Ovary (tissue), 9 donors: ENCODE data around the gene DAGLA. TPM values are rescaled to one million over a fixed set of nuclear protein-coding genes. Genes with fewer than 3 reads are reported as not detected.

ENCODE experiments used
- DNase-seq, 5 donors: peaks; one replicate each; pipeline ENCODE4 v3.0.0-alpha.2; 2019 to 2020
- H3K27ac ChIP-seq, 2 donors: fragments of 200-600 bp; one replicate each; pipeline versions ENCODE4 v1.5.1 to v1.8.0; 2019 to 2022
- H3K27me3 ChIP-seq: fragments of 200-600 bp; one replicate; pipeline ENCODE4 v1.8.0; 2022
- H3K36me3 ChIP-seq: fragments of 200-600 bp; sonication (generic); one replicate; pipeline ENCODE4 v1.5.1; 2019
- H3K4me1 ChIP-seq: one replicate; pipeline ENCODE4 v1.8.1; 2013; ENCODE audit warnings: mild to moderate bottlenecking, moderate library complexity; ENCODE audit not compliant: insufficient read depth
- H3K4me3 ChIP-seq: fragments of 200-600 bp; sonication (generic); one replicate; pipeline ENCODE4 v1.5.1; 2017
- H3K9me3 ChIP-seq, 2 donors: fragments of 200-600 bp in 1 of 2; sonication (generic) in 1 of 2; one replicate each; pipeline versions ENCODE4 v1.5.1 to v1.8.1; 2013 to 2019; ENCODE audit warnings: mild to moderate bottlenecking in 1 of 2, moderate library complexity in 1 of 2
- EP300 ChIP-seq: sonication (generic); formaldehyde crosslinking; IDR thresholded peaks from one replicate; pipeline ENCODE4 v1.6.1; 2017; ENCODE audit warnings: antibody characterized with exemption
- POLR2A ChIP-seq: fragments of 450-650 bp; IDR thresholded peaks from one replicate; pipeline ENCODE4 v1.6.1; 2017; ENCODE audit warnings: antibody characterized with exemption, mild to moderate bottlenecking, moderate library complexity
- WGBS, 3 donors: extraction: QIAGEN DNeasy Blood & Tissue Kit in 1 of 3; methylation state at CpG; one replicate each; pipeline versions ENCODE4 v1.1.5 to v1.1.7; 2013 to 2017; 5-methylcytosine and 5-hydroxymethylcytosine counted together
- intact Hi-C, 4 donors: fragments of 100-400 bp; cut with DNase I; formaldehyde crosslinking; loops; one replicate each; pipeline versions ENCODE4 v1.11.0 to v1.15.1; 2022 to 2023
- polyA plus RNA-seq, 2 donors: library from polyadenylated mRNA; stranded (reverse); fragments of 200-250 nt in 1 of 2; fragments of 350-450 nt in 1 of 2; fragmentation: Illumina TruSeq in 1 of 2; extraction: RNeasy Lipid Tissue Mini Kit (QIAGEN cat#74804) in 1 of 2; gene quantifications; one replicate each; pipeline ENCODE4 v1.2.3, GENCODE V29; 2013 to 2014
- total RNA-seq, 7 donors: library from RNA; depleted of rRNA in 2 of 7; stranded (reverse); fragments of >200 nt in 2 of 7; fragmentation: NEBNext Ultra II Directional in 3 of 7; extraction: Animal tissue kit (Norgen Biotek cat#: 25700) in 3 of 7; gene quantifications; one replicate each; pipeline versions ENCODE4 v1.1.0 to v1.2.4, GENCODE V29; 2016 to 2023
- TF ChIP-seq, protein P1 (sequence below), 3 donors: fragments of 450-650 bp in 2 of 3; fragments of 200-600 bp in 1 of 3; IDR thresholded peaks; one replicate each; pipeline versions ENCODE4 v1.5.1 to v1.8.0; 2016 to 2022; ENCODE audit warnings: antibody characterized with exemption in 3 of 3, mild to moderate bottlenecking in 1 of 3
- donor health status: DM: no; HTN: no; CAD: no; lungs with moderate emphysema.
- donor health status: DM: no; HTN: no; CAD: no.
- donor health status: Bipolar disorder and iron deficiency.
- donor health status: DM: yes; HTN: yes; CAD: no.
- donor health status: DM: no; HTN: no; CAD: no.
- donor health status: DM: yes; HTN: yes; CAD: no.

The DAGLA gene
- total and polyA plus RNA-seq, 9 donors = 0.40 to 4.4 (median 1.5) TPM

DNA sequence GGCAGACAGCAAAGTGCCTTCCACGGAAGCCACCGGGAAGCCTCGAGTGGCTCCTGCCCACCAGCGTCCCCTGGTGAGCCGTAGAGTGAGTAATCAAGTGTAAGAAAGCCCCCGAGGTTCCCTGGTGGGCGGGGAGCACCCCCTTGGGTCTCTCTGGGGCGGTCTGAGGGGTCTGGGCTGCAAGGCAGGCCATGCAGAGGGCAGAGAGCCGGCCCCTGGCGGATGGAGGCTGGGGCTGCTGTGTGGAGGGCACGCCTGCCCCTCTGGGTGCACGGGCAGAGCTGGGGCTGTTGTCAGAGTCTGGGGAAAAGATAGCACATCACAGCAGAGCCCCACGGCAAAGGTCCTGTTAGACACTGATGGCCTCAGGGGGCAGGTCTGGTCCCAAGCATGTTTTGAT, 46.6 kb downstream of the DAGLA start:
- no peak overlapping the region for H3K4me3 ChIP-seq
- TF ChIP-seq EP300 (no peak), POLR2A (no peak)
- TF ChIP-seq, protein P1, sequence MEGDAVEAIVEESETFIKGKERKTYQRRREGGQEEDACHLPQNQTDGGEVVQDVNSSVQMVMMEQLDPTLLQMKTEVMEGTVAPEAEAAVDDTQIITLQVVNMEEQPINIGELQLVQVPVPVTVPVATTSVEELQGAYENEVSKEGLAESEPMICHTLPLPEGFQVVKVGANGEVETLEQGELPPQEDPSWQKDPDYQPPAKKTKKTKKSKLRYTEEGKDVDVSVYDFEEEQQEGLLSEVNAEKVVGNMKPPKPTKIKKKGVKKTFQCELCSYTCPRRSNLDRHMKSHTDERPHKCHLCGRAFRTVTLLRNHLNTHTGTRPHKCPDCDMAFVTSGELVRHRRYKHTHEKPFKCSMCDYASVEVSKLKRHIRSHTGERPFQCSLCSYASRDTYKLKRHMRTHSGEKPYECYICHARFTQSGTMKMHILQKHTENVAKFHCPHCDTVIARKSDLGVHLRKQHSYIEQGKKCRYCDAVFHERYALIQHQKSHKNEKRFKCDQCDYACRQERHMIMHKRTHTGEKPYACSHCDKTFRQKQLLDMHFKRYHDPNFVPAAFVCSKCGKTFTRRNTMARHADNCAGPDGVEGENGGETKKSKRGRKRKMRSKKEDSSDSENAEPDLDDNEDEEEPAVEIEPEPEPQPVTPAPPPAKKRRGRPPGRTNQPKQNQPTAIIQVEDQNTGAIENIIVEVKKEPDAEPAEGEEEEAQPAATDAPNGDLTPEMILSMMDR (IDR thresholded peaks at IDR 0.05) = no peak
- no peaks in the 10 kb centered on the region for H3K27me3 ChIP-seq
- H3K4me1 ChIP-seq = peaks cover 12% of the 10 kb centered on the region
- H3K36me3 ChIP-seq = no peaks in the 10 kb centered on the region
- H3K9me3 ChIP-seq = no peaks in the 10 kb centered on the region
- peak overlapping the region; percentile 41 to 43 for H3K27ac ChIP-seq
- 85 to 92% (median 86%) methylated on average over 13 of the region's 13 CpGs for WGBS, 3 donors
- no peak for DNase-seq
- intact Hi-C loops = loop anchor here in 1 of 4 donors (1.0 kb wide), 1 partner anchor 31 kb away; no protein-coding TSS in a partner anchor

DNA sequence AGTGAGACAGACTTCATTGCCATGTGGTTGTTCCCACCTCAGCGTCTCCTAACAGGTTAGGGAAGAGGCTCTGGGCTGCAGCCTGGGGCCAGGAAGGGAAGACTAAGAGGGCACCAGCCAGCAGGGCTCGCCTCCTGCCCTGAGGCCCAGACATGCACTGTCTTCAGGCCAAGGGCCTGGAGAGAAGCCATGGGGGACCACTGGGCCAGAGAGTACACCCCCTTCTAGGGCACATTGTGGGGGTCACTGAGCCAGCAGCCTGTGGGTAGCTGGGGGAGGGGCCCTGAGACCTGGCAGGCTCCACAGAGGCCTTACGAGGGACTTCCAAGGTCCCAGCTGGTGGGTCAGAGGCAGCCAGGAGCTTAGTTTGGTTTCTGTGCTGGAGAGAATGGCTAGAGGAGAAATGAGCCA, 47.2 kb downstream of the DAGLA start:
- H3K4me3 ChIP-seq = no peak overlapping the region
- TF ChIP-seq EP300 (no peak), POLR2A (no peak)
- TF ChIP-seq, protein P1 (IDR thresholded peaks at IDR 0.05) = no peak
- 61 to 83% (median 65%) methylated on average over 3 of the region's 3 CpGs for WGBS, 3 donors
- intact Hi-C loops = loop anchor here in 1 of 4 donors (1.0 kb wide), 1 partner anchor 32 kb away; no protein-coding TSS in a partner anchor
- H3K36me3 ChIP-seq = no peaks in the 10 kb centered on the region
- peak in 2 of 5 donors; percentile 49 to 70 for DNase-seq
- H3K9me3 ChIP-seq = no peaks in the 10 kb centered on the region
- peak overlapping the region in 1 of 2 donors; percentile 26 for H3K27ac ChIP-seq
- H3K4me1 ChIP-seq = peaks cover 12% of the 10 kb centered on the region
- no peaks in the 10 kb centered on the region for H3K27me3 ChIP-seq

DNA sequence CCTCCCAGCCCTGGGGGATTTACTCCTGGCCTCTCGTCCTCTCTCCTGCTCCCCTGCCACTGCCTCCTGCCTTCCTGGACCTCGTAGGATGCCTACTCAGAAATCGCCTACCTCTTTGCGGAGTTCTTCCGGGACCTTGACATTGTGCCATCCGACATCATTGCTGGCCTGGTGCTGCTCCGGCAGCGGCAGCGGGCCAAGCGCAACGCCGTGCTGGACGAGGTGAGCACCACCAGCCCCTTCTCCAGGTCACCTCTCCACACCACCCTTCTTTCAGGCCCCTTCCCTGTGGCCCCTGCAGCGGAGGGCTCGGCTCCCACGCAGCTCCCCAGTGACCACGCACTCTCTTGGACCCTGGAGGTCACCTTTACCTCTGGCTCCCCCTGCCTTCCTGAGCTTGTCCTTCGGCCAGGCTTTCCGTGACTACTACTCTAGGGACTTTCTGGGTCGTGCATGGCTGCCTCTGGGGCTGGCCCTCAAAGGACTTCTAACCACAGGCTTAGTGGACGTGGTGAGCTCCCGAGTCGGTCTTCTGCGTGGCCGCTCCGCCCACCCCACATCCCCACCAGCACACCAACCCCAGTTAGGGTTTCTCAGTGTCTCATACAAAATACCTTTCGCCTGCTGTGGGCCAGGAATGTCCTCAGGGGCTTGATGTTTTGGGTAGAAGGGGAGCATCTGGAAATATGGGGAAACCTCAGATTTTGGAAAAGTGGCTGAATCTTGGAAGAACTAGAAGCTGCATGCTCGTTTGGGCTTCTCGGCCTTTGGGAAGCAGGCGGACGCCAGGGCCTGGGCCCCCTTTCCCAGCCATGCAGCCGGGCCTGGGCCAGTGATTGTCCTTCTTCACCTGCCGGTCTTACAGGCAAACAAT, 48.1 kb downstream of the DAGLA start:
- DNase-seq = no peak
- intact Hi-C loops = no loop called here
- Histone ChIP-seq H3K4me3 (no peak overlapping the region), H3K27ac (peak overlapping the region in 1 of 2 donors; percentile 26), H3K9me3 (no peaks in the 10 kb centered on the region), H3K27me3 (no peaks in the 10 kb centered on the region), H3K4me1 (peaks cover 12% of the 10 kb centered on the region), H3K36me3 (no peaks in the 10 kb centered on the region)
- TF ChIP-seq EP300 = no peak
- TF ChIP-seq, protein P1 (IDR thresholded peaks at IDR 0.05) = no peak
- no peak for TF ChIP-seq POLR2A
- WGBS, 3 donors = 90 to 94% (median 91%) methylated on average over 33 of the region's 33 CpGs

DNA sequence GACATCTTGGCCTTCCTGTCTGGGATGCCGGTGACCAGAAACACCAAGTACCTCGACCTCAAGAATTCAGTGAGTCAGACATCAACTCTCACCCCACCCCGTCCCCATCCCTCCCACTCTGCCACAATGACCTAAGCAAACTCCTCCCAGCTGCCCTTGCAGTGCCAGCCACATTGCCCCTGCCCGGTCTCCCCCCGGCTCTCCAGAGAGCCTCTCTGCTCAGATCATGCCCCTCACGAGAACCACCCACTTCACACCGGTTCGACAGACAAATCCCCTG, 48.7 kb downstream of the DAGLA start:
- peaks cover 12% of the 10 kb centered on the region for H3K4me1 ChIP-seq
- 88 to 91% (median 88%) methylated on average over 8 of the region's 8 CpGs for WGBS, 3 donors

More for the DNA sequence above, 48.7 kb downstream of the DAGLA start:
- Histone ChIP-seq H3K4me3 (no peak overlapping the region), H3K27me3 (no peaks in the 10 kb centered on the region), H3K27ac (no peak overlapping the region), H3K9me3 (no peaks in the 10 kb centered on the region), H3K36me3 (no peaks in the 10 kb centered on the region)
- intact Hi-C loops = no loop called here
- DNase-seq = no peak
- TF ChIP-seq POLR2A = no peak
- no peak for TF ChIP-seq EP300
- TF ChIP-seq, protein P1 (IDR thresholded peaks at IDR 0.05) = no peak
